ENCODE measurements around the gene PTPRM. TPM values are rescaled to one million over a fixed set of nuclear protein-coding genes. Genes with fewer than 3 reads are reported as not detected.

PTPRM gene
- total and polyA plus RNA-seq, 7 donors: 3.9 to 151 (median 62.8) TPM

DNA sequence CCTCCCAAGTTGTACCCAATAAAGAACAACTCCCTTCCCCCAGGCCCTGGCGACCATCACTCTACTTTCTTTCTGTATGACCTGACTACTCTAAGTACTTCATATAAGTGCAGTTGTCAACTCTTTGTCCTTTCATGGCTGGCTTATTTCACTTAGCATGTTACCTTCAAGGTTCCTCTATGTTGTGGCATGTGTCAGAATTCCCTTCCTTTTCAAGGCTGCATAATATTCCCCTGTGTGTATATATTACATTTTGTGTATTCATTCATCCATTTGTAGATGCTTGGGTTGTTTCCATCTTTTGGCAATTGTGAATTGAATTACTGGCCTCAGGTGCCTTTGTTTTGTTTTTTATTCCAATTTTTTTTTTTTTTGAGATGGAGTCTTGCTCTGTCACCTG lies 860.2 kb downstream of the PTPRM start:
- intact Hi-C loops (cut with DNase I): no loop called here
- H3K27me3 ChIP-seq: no peaks in the 10 kb centered on the region

DNA sequence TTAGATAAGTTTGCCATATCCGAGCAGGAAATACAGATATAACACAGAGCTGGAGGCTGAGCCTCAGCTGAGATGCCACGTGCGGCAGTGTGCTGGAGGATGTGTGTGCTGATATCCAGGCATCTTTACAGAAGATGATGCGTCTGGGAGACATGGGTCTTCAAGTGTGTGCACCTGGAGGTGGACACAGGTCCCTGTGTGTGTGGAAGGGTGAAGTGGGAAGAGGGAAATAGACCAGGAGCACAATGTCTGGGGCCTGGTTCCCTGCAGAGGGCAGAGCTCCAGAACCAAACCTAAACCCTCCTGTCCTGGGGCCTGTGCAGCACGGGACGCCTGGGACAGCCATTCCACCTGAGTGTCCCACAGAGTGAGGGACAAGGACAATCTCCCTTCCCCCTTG lies 861.8 kb downstream of the PTPRM start:
- Histone ChIP-seq H3K36me3 (no peaks in the 10 kb centered on the region), H3K27ac (no peak overlapping the region), H3K27me3 (no peaks in the 10 kb centered on the region), H3K4me3 (no peak overlapping the region), H3K9me3 (no peaks in the 10 kb centered on the region), H3K4me1 (no peaks in the 10 kb centered on the region)
- no peak for DNase-seq
- WGBS, 2 donors: 82 to 86% methylated on average over 6 of the region's 6 CpGs
- intact Hi-C loops (cut with DNase I): no loop called here
- no peak for TF ChIP-seq POLR2AphosphoS5 (IDR thresholded peaks at IDR 0.05)
- no peak for TF ChIP-seq POLR2A (IDR thresholded peaks at IDR 0.05)
- TF ChIP-seq EP300 (IDR thresholded peaks at IDR 0.05): no peak
- TF ChIP-seq, protein P1, sequence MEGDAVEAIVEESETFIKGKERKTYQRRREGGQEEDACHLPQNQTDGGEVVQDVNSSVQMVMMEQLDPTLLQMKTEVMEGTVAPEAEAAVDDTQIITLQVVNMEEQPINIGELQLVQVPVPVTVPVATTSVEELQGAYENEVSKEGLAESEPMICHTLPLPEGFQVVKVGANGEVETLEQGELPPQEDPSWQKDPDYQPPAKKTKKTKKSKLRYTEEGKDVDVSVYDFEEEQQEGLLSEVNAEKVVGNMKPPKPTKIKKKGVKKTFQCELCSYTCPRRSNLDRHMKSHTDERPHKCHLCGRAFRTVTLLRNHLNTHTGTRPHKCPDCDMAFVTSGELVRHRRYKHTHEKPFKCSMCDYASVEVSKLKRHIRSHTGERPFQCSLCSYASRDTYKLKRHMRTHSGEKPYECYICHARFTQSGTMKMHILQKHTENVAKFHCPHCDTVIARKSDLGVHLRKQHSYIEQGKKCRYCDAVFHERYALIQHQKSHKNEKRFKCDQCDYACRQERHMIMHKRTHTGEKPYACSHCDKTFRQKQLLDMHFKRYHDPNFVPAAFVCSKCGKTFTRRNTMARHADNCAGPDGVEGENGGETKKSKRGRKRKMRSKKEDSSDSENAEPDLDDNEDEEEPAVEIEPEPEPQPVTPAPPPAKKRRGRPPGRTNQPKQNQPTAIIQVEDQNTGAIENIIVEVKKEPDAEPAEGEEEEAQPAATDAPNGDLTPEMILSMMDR (IDR thresholded peaks at IDR 0.05): no peak

More for the DNA sequence above, 860.2 kb downstream of the PTPRM start:
- no peaks in the 10 kb centered on the region for H3K4me1 ChIP-seq
- 94 to 97% methylated on average over 1 of the region's 1 CpG for WGBS, 2 donors
- TF ChIP-seq POLR2A (IDR thresholded peaks at IDR 0.05): no peak
- no peak for TF ChIP-seq EP300 (IDR thresholded peaks at IDR 0.05)
- TF ChIP-seq, protein P1 (IDR thresholded peaks at IDR 0.05): no peak
- TF ChIP-seq POLR2AphosphoS5 (IDR thresholded peaks at IDR 0.05): no peak
- no peaks in the 10 kb centered on the region for H3K9me3 ChIP-seq
- H3K36me3 ChIP-seq: no peaks in the 10 kb centered on the region
- no peak overlapping the region for H3K27ac ChIP-seq
- DNase-seq: no peak
- H3K4me3 ChIP-seq: no peak overlapping the region

DNA sequence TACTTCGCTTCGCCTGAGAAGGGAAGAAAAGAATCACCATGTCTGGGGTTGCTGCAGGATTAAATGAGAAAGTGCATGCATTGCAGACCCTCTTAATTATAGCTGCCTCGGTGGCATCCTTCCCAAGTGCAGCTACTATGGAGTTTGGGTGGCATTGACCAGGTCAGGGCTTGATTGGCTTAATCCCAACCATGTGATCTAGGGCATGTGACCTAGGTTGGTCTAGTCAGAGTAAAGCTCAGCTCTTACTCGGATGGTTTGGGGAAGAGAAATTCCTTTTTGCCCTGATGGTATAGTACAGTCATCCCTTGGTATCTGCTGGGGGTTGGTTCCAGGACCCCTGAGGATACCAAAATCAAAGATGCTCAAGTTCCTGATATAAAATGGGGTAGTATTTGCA lies 863.9 kb downstream of the PTPRM start:
- intact Hi-C loops (cut with DNase I): no loop called here
- Histone ChIP-seq H3K9me3 (no peaks in the 10 kb centered on the region), H3K4me3 (no peak overlapping the region), H3K36me3 (no peaks in the 10 kb centered on the region), H3K27ac (no peak overlapping the region), H3K4me1 (no peaks in the 10 kb centered on the region), H3K27me3 (no peaks in the 10 kb centered on the region)
- TF ChIP-seq EP300 (IDR thresholded peaks at IDR 0.05) (no peak), POLR2AphosphoS5 (IDR thresholded peaks at IDR 0.05) (no peak)
- 69 to 79% methylated on average over 4 of the region's 4 CpGs for WGBS, 2 donors
- no peak for DNase-seq

DNA sequence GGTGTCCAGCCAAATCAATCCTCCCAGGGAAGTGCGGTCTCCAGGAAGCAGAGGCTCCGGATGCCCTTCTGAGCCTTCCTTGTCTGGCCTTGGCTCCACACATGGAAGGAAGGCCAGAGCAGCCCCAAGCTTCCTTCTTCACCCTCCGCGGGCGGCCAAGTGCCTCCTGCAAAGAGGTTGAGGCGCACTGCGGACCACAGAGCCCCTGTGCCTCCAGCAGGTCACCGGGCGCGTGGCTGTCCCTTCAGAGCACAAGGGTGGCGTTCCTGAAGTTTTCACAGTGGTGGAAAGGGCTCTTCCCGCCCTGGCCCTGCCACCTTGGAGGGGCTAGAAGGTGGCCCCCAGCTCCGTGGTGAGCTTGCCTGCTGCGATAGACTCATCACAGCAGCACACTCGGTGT lies 866.2 kb downstream of the PTPRM start:
- no peak for DNase-seq
- H3K4me1 ChIP-seq: no peaks in the 10 kb centered on the region
- no peaks in the 10 kb centered on the region for H3K9me3 ChIP-seq
- intact Hi-C loops (cut with DNase I): no loop called here
- H3K36me3 ChIP-seq: no peaks in the 10 kb centered on the region
- TF ChIP-seq, protein P1 (IDR thresholded peaks at IDR 0.05): no peak
- TF ChIP-seq POLR2A (IDR thresholded peaks at IDR 0.05) (no peak), EP300 (IDR thresholded peaks at IDR 0.05) (no peak), POLR2AphosphoS5 (IDR thresholded peaks at IDR 0.05) (no peak)
- no peak overlapping the region for H3K4me3 ChIP-seq
- H3K27ac ChIP-seq: no peak overlapping the region
- H3K27me3 ChIP-seq: no peaks in the 10 kb centered on the region
- 89 to 93% methylated on average over 15 of the region's 15 CpGs for WGBS, 2 donors

DNA sequence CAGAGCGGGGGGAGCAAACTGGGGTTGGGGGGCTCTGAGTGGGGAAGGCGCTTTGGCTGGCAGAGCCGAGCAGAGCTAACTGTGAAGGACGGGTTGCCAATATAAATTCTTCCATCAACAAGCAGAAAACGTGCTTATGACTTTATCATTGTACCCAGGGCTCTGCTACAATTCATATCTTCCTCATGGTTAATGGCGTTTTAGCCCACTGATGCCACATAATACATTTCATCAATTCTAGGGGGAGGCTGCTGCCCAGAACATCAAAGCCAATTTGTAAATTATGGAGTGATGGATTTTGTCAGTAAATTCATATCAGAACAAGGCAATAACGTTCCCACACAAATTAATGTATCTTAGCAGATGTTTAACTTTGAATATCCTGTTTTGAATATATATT lies 866.7 kb downstream of the PTPRM start:
- Histone ChIP-seq H3K27ac (no peak overlapping the region), H3K9me3 (peaks cover 0 to 2% (median 0%) of the 10 kb centered on the region in 4 donors), H3K36me3 (no peaks in the 10 kb centered on the region), H3K4me3 (no peak overlapping the region), H3K27me3 (no peaks in the 10 kb centered on the region), H3K4me1 (no peaks in the 10 kb centered on the region)
- 66 to 77% methylated on average over 7 of the region's 7 CpGs for WGBS, 2 donors
- DNase-seq: no peak
- intact Hi-C loops (cut with DNase I): no loop called here
- TF ChIP-seq EP300 (IDR thresholded peaks at IDR 0.05) (no peak), POLR2AphosphoS5 (IDR thresholded peaks at IDR 0.05) (no peak), POLR2A (IDR thresholded peaks at IDR 0.05) (no peak)
- TF ChIP-seq, protein P1 (IDR thresholded peaks at IDR 0.05): no peak

Data from sigmoid colon (tissue), 7 donors.